GM18505 (cell line): ENCODE measurements around the gene ERCC1.
"Not testable (repeated sequence)": the region's sequence is repeated elsewhere in the genome, so short reads cannot be mapped to it uniquely, and the experiment has no call there.

Experiments used
- ATAC-seq: cut with Tn5 transposase; IDR thresholded peaks from one replicate; pipeline ENCODE4 v1.9.1; 2021; ENCODE audit not compliant: unreplicated experiment
- POLR2A ChIP-seq: IDR thresholded peaks from 4 replicates; pipeline ENCODE4 v1.6.1; 2011; ENCODE audit warnings: borderline replicate concordance; ENCODE audit not compliant: insufficient read depth, insufficient read length; ENCODE audit errors: extremely low read depth

Gene ERCC1

DNA sequence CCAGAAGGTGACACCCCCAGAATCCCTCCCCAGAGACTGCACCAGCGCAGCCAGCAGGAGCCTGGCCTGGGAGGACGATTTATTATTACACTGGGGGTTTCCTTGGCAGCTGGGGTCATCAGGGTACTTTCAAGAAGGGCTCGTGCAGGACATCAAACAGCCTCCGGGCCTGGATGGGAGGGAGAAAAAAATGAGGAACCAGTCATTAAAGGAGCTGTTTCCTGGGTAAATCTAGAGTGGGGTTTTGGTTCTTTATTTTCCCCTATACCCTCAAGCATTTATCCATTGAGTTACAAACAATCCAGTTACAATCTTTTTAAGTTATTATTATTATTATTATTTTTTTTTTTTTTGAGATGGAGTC, 14.2 kb downstream of the ERCC1 start:
- no peak for TF ChIP-seq POLR2A
- no peak for ATAC-seq

DNA sequence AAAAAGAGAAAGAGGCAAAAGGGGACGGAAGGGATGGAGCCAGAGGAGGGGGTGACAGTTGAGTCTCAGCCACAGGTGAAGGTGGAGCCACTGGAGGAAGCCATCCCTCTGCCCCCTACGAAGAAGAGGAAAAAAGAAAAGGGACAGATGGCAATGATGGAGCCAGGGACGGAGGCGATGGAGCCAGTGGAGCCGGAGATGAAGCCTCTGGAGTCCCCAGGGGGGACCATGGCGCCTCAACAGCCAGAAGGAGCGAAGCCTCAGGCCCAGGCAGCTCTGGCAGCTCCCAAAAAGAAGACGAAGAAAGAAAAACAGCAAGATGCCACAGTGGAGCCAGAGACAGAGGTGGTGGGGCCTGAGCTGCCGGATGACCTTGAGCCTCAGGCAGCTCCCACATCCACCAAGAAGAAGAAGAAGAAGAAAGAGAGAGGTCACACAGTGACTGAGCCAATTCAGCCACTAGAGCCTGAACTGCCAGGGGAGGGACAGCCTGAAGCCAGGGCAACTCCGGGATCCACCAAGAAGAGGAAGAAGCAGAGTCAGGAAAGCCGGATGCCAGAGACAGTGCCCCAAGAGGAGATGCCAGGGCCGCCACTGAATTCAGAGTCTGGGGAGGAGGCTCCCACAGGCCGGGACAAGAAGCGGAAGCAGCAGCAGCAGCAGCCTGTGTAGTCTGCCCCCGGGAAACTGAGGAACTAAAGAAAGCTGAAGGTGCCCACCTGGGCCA, 14.7 kb downstream of the ERCC1 start:
- no peak for ATAC-seq
- TF ChIP-seq POLR2A: no peak

DNA sequence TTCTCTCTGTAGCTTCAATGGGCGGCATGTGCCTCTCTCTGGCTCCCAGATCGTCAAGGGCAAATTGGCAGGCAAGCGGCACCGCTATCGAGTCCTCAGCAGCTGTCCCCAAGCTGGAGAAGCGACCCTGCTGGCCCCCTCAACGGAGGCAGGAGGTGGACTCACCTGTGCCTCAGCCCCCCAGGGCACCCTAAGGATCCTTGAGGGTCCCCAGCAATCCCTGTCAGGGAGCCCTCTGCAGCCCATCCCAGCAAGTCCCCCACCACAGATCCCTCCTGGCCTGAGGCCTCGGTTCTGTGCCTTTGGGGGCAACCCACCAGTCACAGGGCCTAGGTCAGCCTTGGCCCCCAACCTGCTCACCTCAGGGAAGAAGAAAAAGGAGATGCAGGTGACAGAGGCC, 15.6 kb downstream of the ERCC1 start:
- TF ChIP-seq POLR2A: no peak

DNA sequence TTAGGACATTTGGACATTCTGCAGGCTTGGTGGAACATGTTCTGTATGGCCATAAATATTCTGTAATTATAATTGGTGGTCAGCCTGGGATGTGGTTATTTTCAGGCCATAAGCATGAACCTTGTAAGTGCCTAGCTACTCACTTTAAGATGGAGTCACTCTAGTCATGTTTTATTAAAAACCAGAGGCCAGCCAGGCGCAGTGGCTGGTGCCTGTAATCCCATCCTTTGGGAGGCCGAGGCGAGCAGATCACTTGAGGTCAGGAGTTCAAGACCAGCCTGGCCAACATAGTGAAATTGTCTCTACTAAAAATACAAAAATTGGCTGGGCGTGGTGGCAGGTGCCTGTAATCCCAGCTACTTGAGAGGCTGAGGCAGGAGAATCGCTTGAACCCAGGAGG, 16.1 kb downstream of the ERCC1 start:
- ATAC-seq: not testable (repeated sequence)

More for the DNA sequence above, 15.6 kb downstream of the ERCC1 start:
- ATAC-seq: no peak

DNA sequence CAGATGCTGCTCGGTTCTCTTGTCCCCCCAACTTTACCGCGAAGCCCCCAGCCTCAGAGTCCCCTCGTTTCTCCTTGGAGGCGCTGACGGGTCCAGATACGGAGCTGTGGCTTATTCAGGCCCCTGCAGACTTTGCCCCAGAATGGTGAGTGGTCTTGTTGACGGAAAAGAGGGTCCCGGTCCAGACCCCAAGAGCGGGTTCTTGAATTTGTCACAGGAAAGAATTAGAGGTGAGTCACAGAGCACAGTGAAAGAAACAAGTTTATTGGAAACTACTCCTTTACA, 16.7 kb downstream of the ERCC1 start:
- TF ChIP-seq POLR2A: no peak
- ATAC-seq: no peak

DNA sequence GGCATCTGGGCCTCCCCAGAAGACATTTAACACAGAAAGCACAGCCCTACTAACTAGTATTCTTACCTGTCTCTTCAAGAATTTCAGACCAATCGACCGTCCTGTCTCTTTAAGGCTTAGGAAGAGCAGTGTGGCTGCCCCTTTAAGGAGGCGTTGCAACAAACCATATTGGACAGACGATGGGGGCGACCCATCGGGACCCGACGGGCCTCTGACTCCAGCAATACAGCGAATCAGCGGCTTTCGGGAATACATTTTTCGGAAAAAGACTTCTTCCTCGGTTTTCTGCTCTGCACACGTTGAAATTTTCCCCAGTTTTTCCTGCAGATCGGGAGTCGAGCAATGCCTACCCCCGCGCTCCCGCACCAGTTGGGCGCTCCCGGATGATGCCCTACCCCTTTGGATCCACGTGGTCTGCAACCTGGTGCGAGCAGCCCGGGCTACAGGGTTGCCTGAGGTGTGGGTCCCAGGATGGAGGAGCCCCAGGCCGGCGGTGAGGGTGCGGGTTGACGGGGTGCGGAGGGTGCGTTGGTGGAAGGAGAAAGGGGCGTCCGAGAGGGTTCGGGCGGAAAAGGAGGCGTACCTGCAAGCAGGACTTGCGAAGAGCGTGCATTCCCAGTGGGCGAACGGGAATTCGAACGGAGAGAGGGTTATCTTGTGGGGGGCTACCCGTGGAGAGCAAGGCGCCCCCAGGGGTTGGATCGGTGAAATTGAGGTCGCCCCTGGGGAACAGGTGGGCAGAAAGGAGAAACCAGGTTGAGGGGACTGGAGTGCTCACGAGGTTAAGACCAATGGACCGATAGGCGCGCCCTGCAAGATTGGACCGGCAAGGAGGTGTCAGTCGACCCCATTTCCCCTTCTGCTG, 17.3 kb downstream of the ERCC1 start, which contains the start of gene POLR1G:
Gene POLR1G, plus strand, starts transcription at position 419 of the 865 bp plus-strand sequence. Its CDS starts 53 bp downstream, at position 472.
- ATAC-seq: peak; percentile 57
- TF ChIP-seq POLR2A: peak; percentile 78

DNA sequence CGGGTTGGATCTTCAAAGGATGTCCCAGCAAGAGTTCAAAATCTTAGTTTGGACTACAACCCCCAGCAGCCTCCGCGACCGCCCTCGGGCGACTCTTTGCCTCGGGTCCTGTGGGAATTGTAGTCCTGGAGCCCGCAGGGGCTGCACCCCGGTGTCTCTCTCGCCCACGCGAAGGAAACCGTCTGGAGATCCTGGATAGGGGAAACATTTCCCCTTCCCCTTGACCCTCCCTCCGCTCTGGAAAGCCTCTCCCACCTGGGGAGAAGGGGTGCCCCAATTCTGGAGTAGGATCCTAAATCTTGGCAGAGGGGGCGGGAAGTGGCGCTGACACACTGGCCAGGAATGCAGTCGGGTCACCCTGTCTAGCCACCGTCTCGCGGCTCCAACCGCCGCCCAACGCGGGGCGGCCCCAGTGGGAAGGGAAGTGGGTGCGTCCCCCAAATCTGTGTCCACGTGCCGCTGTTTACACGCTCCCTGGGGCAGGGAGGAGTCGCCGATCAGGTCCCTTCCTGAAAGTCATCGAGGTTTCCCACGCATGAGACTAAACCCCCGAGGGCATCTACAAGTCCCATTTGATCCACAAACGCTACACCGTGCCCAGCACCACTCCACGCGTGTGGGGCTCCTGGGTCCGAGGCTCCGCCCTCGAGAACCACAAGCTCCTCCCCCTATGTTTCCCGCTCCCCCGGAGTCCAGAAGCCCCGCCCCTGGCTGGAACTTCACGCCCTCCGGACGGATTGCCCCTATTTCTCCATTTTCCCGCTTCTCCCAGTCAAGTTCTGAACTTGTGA, 18.1 kb downstream of the ERCC1 start:
- TF ChIP-seq POLR2A: peak; percentile 46
- peak; percentile 41 for ATAC-seq

DNA sequence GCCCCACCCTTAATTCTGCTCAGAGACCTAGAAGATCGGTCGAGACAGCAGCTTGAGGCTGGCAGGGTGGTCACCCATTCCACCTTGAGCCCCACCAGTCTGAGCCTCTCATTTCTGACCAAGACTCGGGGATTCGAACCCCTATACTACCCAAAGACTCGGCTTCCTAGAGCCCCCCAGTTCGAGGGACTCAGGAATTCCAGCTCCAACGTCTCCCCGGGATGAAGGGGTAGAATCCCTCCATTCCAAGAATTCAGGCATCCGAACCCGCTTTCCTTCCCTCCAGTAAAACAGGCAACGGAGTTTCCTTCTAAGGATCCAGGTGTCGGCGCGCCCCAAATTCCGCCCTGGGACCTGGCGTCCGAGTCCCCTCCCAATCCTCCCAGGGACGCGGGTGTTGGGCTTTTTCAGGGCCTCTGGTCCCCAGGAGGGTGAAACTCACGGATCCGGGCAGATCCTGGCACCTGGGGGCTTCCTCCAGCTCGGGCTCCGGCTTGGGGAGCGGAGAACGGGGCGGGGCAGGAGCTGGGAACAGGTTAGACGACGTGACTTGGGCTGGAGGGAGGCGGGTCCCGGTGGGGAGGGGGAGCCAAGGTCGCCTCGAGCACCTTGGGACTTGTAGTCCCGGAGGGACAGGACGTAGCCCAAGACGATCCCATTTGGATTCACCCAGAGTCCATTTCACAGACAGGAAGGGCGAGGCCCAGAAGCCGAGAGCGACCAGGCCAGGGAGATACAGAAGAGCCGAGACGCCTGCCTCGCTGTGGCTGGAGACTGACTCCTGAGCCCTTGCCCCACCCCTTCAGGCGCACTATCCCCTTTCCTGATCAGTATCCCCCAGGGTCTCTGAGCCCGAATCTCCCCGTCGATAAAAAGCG, 18.9 kb downstream of the ERCC1 start, which contains the start of gene PPP1R13L:
Gene PPP1R13L, minus strand, starts transcription at position 513 of the 878 bp plus-strand sequence. CDS start 6,751 bp downstream, outside the sequence.
- peak; percentile 13 for ATAC-seq

DNA sequence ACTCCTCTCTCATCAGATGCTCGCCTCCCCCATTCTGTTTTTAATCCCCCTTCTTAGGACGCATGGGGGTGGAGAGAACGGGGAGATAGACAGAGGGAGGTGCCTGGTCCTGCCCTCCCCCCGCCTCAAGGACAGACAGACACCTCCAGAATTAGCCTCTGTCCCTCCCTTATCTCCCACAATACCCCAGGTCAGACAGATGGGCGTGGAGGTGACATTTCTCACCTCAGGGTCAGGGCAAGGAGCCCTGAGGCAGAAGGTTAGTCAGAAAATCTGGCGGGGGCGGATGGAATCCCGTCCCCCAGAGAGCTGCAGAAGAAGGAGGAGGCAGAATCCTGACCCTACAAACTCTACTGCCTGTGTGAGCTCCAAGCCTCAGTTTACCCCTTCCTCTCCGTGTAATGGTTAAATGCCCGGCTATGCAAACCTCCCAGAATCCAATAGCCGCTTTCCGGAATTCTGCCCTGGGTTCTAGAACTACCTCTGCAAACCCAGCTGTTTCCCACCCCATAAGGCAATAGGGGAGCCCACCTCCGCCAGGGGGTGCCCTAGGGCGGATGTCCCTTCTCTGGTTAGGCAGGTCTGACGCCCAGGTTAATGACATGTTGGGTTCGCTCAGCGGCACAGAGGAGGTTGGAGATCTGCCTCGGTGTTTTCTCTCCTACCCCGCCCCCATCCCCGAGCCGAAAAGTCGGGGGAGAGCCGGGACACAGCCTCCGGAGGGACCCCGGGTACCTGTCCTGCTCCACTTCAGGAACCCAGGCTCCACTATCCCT, 19.7 kb downstream of the ERCC1 start:
- TF ChIP-seq POLR2A: no peak
- no peak for ATAC-seq

More for the DNA sequence above, 18.9 kb downstream of the ERCC1 start, which contains the start of gene PPP1R13L:
- no peak for TF ChIP-seq POLR2A

DNA sequence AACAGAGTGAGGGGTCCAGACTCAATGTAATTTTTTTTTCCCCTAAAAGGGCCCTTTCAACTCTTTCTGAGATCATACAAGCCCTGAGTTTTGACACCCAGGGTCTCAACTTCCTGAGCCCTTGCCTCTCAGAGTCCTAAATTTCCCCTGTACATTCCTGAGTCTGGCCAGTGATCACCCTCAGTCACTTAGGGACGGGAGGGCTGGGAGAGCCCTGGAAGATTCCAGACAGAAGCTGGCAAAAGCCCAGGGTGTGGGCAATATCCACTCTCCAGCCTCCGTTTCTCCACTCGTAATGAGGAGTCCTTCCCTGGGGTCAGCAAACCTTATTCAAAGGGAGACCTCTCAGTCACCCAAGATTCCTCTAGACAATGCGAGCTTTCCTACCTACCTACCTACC, 20.4 kb downstream of the ERCC1 start:
- no peak for ATAC-seq
- TF ChIP-seq POLR2A: no peak

DNA sequence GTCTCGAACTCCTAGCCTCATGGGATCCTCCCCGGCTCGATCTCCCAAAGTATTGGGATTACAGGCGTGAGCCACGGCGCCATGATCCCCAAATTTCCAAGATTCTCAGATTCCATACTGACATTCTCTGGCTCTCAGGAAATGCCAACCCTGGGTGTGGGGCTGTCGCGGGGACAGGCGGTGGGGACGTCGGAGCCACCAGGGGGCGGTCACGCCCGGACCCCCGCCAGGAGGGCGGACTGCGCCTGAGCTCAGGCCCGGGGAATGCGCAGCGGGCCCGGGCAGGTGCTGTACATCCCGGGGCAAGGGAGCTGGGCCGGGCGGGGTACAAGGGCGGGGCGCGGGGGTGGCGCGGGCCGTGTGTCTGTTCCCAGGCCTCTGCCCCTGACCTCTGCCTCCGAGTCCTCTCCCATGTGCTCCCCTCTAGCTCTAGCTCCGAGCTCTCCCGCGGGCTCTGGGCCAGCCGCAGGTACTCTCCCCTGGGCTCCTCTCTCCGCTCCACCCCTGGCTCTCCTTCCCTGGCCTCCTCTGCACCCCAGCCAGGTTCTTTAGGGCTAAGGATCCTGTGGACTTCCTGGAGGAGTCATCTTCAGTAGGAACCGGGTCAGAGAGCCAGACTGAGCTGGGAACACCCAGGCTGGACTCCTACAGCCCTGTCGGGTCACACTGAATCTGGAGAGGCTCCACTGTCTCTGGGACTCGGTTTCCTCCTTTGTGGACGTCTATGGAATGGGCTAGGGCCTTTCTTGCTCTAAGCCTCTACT, 21.2 kb downstream of the ERCC1 start:
- ATAC-seq: no peak
- no peak for TF ChIP-seq POLR2A

DNA sequence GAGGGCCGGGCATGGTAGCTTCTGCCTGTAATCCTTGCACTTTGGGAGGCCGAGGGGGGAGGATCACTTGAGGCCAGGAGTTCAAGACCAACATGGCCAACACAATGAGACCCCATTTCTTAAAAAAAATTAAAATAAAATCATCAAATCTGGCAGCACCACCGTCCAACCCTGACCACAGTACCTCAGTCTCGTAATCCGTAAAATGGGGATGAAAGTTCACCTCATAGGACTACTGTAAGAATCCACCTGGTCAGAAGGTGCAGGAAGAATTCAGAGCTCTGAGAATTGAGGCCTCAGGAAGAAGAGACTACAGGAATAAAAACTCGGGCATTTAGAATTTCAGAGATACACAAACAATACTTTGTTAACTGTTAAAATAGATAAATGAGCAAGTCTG, 21.9 kb downstream of the ERCC1 start:
- ATAC-seq: no peak
- TF ChIP-seq POLR2A: no peak

DNA sequence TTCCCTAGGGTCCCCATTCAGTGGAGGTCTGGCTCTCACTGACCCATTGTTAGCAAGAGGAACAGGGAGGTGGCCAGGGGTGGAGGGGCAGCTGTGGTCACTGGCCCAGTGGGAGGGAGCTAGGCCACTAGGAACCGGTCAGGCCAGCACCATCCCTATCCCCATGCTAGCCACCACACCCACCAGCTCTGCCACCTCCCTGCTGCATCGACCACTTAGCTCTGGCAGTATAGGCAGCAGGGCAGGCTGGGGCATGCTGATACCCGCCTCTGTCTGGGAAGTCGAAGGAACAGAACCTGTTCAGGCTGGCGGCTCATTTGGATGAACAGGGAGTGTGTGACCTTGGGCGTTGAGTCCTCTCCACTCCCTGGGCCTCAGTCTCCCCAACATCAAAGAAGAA, 23.5 kb downstream of the ERCC1 start:
- no peak for ATAC-seq
- no peak for TF ChIP-seq POLR2A
